Motor neuron (in vitro differentiated cells): ENCODE results near the gene NRIP1. TPM values are rescaled to one million over a fixed set of nuclear protein-coding genes. Genes with fewer than 3 reads are reported as not detected.
A peak's percentile ranks its signal among the peaks of the same experiment; 100 is the strongest.

Source experiments
- ATAC-seq, 8 experiments: fragments of 200-7000 bp; cut with Tn5 transposase; replicated peaks in 6 of 8; 2 replicates each; pipeline ENCODE4 v1.8.0; 2021; ENCODE audit warnings: mild to moderate bottlenecking in 8 of 8, moderate library complexity in 8 of 8
- H3K27ac ChIP-seq, 2 donors: fragments of 250-450 bp; sonication (Bioruptor Pico); 2 replicates each; pipeline ENCODE4 v1.9.0; 2021; ENCODE audit warnings: antibody characterized with exemption in 2 of 2, mild to moderate bottlenecking in 2 of 2, moderate library complexity in 1 of 2
- H3K4me1 ChIP-seq, 2 donors: fragments of 250-450 bp; sonication (Bioruptor Pico); replicated peaks in 1 of 2; 2 replicates each; pipeline ENCODE4 v1.6.1; 2021; ENCODE audit warnings: antibody characterized with exemption in 2 of 2, mild to moderate bottlenecking in 2 of 2, moderate library complexity in 1 of 2
- H3K4me3 ChIP-seq, 5 donors: fragments of 250-450 bp; sonication (Bioruptor Pico); 2 replicates each; pipeline ENCODE4 v1.9.0; 2021; ENCODE audit warnings: antibody characterized with exemption in 5 of 5, mild to moderate bottlenecking in 5 of 5, moderate library complexity in 4 of 5
- WGBS, 10 experiments: fragments of 450-650 bp; shearing (Covaris generic); methylation state at CpG; one replicate each; pipeline ENCODE4 v1.0.0; 2022; 5-methylcytosine and 5-hydroxymethylcytosine counted together
- in situ Hi-C, 9 experiments: fragments of 400-800 bp; cut with MboI; loops; one replicate each; pipeline ENCODE4 v1.15.0; 2021; ENCODE audit warnings: low sequenced_read_pairs in 9 of 9, low pct_unique_long_range_greater_than_20kb in 2 of 9; ENCODE audit not compliant: unreplicated experiment in 9 of 9
- total RNA-seq, 8 experiments: library from RNA; unstranded; fragments of 300-600 nt; gene quantifications; 2 replicates each; pipeline versions ENCODE4 v1.2.3 to v1.2.4, GENCODE V29; 2022

The NRIP1 gene
- total RNA-seq, 8 experiments from 2014 or later: 26.2 to 80.5 (median 51.6) TPM

GRCh38 chr21:15088488-15088887, 23.7 kb upstream of the NRIP1 start:
- Histone ChIP-seq H3K4me3 (no peak overlapping the region), H3K4me1 (no peaks in the 10 kb centered on the region), H3K27ac (no peak overlapping the region)
- no peak for ATAC-seq
- in situ Hi-C loops: no loop called here
- 43 to 100% (median 100%) methylated on average over 1 of the region's 1 CpG for WGBS, 10 experiments

- Histone ChIP-seq H3K4me3 (no peak overlapping the region), H3K4me1 (no peaks in the 10 kb centered on the region), H3K27ac (no peak overlapping the region)
- no peak for ATAC-seq
- in situ Hi-C loops: no loop called here
Measured at GRCh38 chr21:15084668-15085067, 19.9 kb upstream of the NRIP1 start.

GRCh38 chr21:15080526-15080925, 15.7 kb upstream of the NRIP1 start:
- H3K27ac ChIP-seq: no peak overlapping the region
- H3K4me3 ChIP-seq: no peak overlapping the region
- 0 to 89% (median 57%) methylated on average over 1 to 2 of the region's 2 CpGs; no CpG with 5 or more reads in 1 of the 10 experiments for WGBS, 10 experiments
- in situ Hi-C loops: no loop called here
- no peaks in the 10 kb centered on the region for H3K4me1 ChIP-seq
- peak in 1 of 8 experiments; percentile 84 for ATAC-seq

- no peak overlapping the region for H3K4me3 ChIP-seq
- in situ Hi-C loops: no loop called here
- 65 to 97% (median 73%) methylated on average over 2 to 10 of the region's 10 CpGs; no CpG with 5 or more reads in 2 of the 10 experiments for WGBS, 10 experiments
- no peak overlapping the region for H3K27ac ChIP-seq
- H3K4me1 ChIP-seq: no peaks in the 10 kb centered on the region
- ATAC-seq: no peak
Measured at GRCh38 chr21:15079269-15079668, 14.5 kb upstream of the NRIP1 start.

- no peak for ATAC-seq
- H3K27ac ChIP-seq: no peak overlapping the region
- WGBS, 10 experiments: 0 to 70% (median 43%) methylated on average over 1 to 2 of the region's 2 CpGs; no CpG with 5 or more reads in 1 of the 10 experiments
- in situ Hi-C loops: no loop called here
- H3K4me3 ChIP-seq: no peak overlapping the region
- no peaks in the 10 kb centered on the region for H3K4me1 ChIP-seq
Measured at GRCh38 chr21:15078180-15078579, 13.4 kb upstream of the NRIP1 start.

GRCh38 chr21:15077529-15078145, 12.8 kb upstream of the NRIP1 start:
- Histone ChIP-seq H3K27ac (no peak overlapping the region), H3K4me3 (no peak overlapping the region), H3K4me1 (no peaks in the 10 kb centered on the region)
- WGBS, 10 experiments: 60 to 100% (median 76%) methylated on average over 1 to 4 of the region's 4 CpGs; no CpG with 5 or more reads in 1 of the 10 experiments
- ATAC-seq: no peak
- in situ Hi-C loops: no loop called here

GRCh38 chr21:15076730-15077129, 11.9 kb upstream of the NRIP1 start:
- no peak for ATAC-seq
- H3K27ac ChIP-seq: no peak overlapping the region
- H3K4me3 ChIP-seq: no peak overlapping the region
- H3K4me1 ChIP-seq: no peaks in the 10 kb centered on the region
- in situ Hi-C loops: no loop called here
- 37 to 100% (median 76%) methylated on average over 1 to 2 of the region's 2 CpGs; no CpG with 5 or more reads in 5 of the 10 experiments for WGBS, 10 experiments

- ATAC-seq: peak in 2 of 8 experiments; percentile 43 to 60
- Histone ChIP-seq H3K4me1 (no peaks in the 10 kb centered on the region), H3K27ac (no peak overlapping the region), H3K4me3 (no peak overlapping the region)
- WGBS, 10 experiments: 86 to 95% (median 93%) methylated on average over 2 to 6 of the region's 6 CpGs; no CpG with 5 or more reads in 6 of the 10 experiments
- in situ Hi-C loops: loop anchor here in 1 of 9 experiments (25.0 kb wide), 1 partner anchor 209 kb away; no protein-coding TSS in a partner anchor
Measured at GRCh38 chr21:15071009-15071408, 6.2 kb upstream of the NRIP1 start.

- in situ Hi-C loops: loop anchor here in 1 of 9 experiments (25.0 kb wide), 1 partner anchor 204 kb away; no protein-coding TSS in a partner anchor
- Histone ChIP-seq H3K4me1 (peaks cover 10 to 15% of the 10 kb centered on the region in 2 donors), H3K27ac (peak overlapping the region; percentile 80 to 92), H3K4me3 (peak overlapping the region; percentile 74 to 91 (median 79))
- WGBS, 10 experiments: 0 to 100% (median 0%) methylated on average over 1 to 8 of the region's 8 CpGs; no CpG with 5 or more reads in 1 of the 10 experiments
- ATAC-seq: no peak
Measured at GRCh38 chr21:15066123-15066575, 1.3 kb upstream of the NRIP1 start.

- peak; percentile 46 to 64 (median 61) for ATAC-seq
- Histone ChIP-seq H3K4me3 (peak overlapping the region; percentile 74 to 91 (median 79)), H3K4me1 (peaks cover 11 to 21% of the 10 kb centered on the region in 2 donors), H3K27ac (peak overlapping the region; percentile 80 to 92)
- 0 to 3% (median 0%) methylated on average over 1 to 13 of the region's 38 CpGs; no CpG with 5 or more reads in 1 of the 10 experiments for whole genome bisulfite sequencing, 10 experiments
- in situ Hi-C loops: loop anchor here in 1 of 9 experiments (25.0 kb wide), 1 partner anchor 203 kb away; no protein-coding TSS in a partner anchor
Measured at GRCh38 chr21:15065392-15066122, 757 bp upstream of the NRIP1 start.

- Histone ChIP-seq H3K27ac (peak overlapping the region; percentile 80 to 92), H3K4me3 (peak overlapping the region; percentile 74 to 91 (median 79)), H3K4me1 (peaks cover 12 to 28% of the 10 kb centered on the region in 2 donors)
- WGBS, 10 experiments: 0 to 20% (median 0%) methylated on average over 1 to 10 of the region's 58 CpGs; no CpG with 5 or more reads in 3 of the 10 experiments
- peak; percentile 3 to 22 (median 8) for ATAC-seq
- in situ Hi-C loops: loop anchor here in 1 of 9 experiments (25.0 kb wide), 1 partner anchor 202 kb away; no protein-coding TSS in a partner anchor
Measured at GRCh38 chr21:15063814-15064575, 805 bp downstream of the NRIP1 start.

GRCh38 chr21:15063081-15063813, 1.6 kb downstream of the NRIP1 start:
- no peak for ATAC-seq
- in situ Hi-C loops: loop anchor here in 1 of 9 experiments (25.0 kb wide), 1 partner anchor 201 kb away; no protein-coding TSS in a partner anchor

More at GRCh38 chr21:15063081-15063813, 1.6 kb downstream of the NRIP1 start:
- WGBS, 10 experiments: 0 to 30% (median 1%) methylated on average over 1 to 11 of the region's 11 CpGs
- Histone ChIP-seq H3K4me1 (peaks cover 18 to 35% of the 10 kb centered on the region in 2 donors), H3K27ac (peak overlapping the region in 1 of 2 donors; percentile 92), H3K4me3 (peak overlapping the region; percentile 74 to 91 (median 79))
